NCI-H774 (cell line): ENCODE measurements around the gene SPOCK1.
"Not testable (repeated sequence)": the region's sequence is repeated elsewhere in the genome, so short reads cannot be mapped to it uniquely, and the experiment has no call there.

ENCODE experiments used
- DNase-seq: peaks from one replicate; lab custom pipeline; 2025; lab: John Stamatoyannopoulos, UW

SPOCK1 gene

GRCh38 chr5:137498736-137499505 lies at the start of gene SPOCK1:
Gene SPOCK1 (minus strand): TSS chr5:137499326.
- peak; percentile 81 for DNase-seq

GRCh38 chr5:137545956-137546355 lies 46.8 kb upstream of the SPOCK1 start:
- DNase-seq = no peak

GRCh38 chr5:137535449-137535848 lies 36.3 kb upstream of the SPOCK1 start:
- not testable (repeated sequence) for DNase-seq

GRCh38 chr5:137533963-137534362 lies 34.8 kb upstream of the SPOCK1 start:
- DNase-seq = no peak

GRCh38 chr5:137531266-137531665 lies 32.1 kb upstream of the SPOCK1 start:
- DNase-seq = no peak

- no peak for DNase-seq
These were observed 22.1 kb upstream of the SPOCK1 start for GRCh38 chr5:137521246-137521645.

GRCh38 chr5:137516961-137517360 lies 17.8 kb upstream of the SPOCK1 start:
- no peak for DNase-seq

- no peak for DNase-seq
These were observed 17.2 kb upstream of the SPOCK1 start for GRCh38 chr5:137516251-137516797.

GRCh38 chr5:137515238-137515637 lies 16.1 kb upstream of the SPOCK1 start:
- DNase-seq = no peak

- no peak for DNase-seq
These were observed 11.5 kb upstream of the SPOCK1 start for GRCh38 chr5:137510671-137511070.

GRCh38 chr5:137507150-137507549 lies 8.0 kb upstream of the SPOCK1 start:
- no peak for DNase-seq

GRCh38 chr5:137506296-137506695 lies 7.2 kb upstream of the SPOCK1 start:
- no peak for DNase-seq

GRCh38 chr5:137504916-137505315 lies 5.8 kb upstream of the SPOCK1 start:
- DNase-seq = no peak

- no peak for DNase-seq
These were observed 4.3 kb upstream of the SPOCK1 start for GRCh38 chr5:137503456-137503855.

- no peak for DNase-seq
These were observed 3.5 kb upstream of the SPOCK1 start for GRCh38 chr5:137502632-137503031.

GRCh38 chr5:137501846-137502406 lies 2.8 kb upstream of the SPOCK1 start:
- no peak for DNase-seq

- no peak for DNase-seq
These were observed 2.1 kb upstream of the SPOCK1 start for GRCh38 chr5:137501226-137501625.

GRCh38 chr5:137500615-137501225 lies 1.6 kb upstream of the SPOCK1 start:
- DNase-seq = no peak

GRCh38 chr5:137499506-137499847 lies 351 bp upstream of the SPOCK1 start:
- not testable (repeated sequence) for DNase-seq

- DNase-seq = peak; percentile 19
These were observed 808 bp downstream of the SPOCK1 start for GRCh38 chr5:137498301-137498735.

- no peak for DNase-seq
These were observed 1.5 kb downstream of the SPOCK1 start for GRCh38 chr5:137497396-137498290.

GRCh38 chr5:137496919-137497318 lies 2.2 kb downstream of the SPOCK1 start:
- DNase-seq = no peak
